Hepatocyte (in vitro differentiated cells): Measurements from ENCODE around the gene ATXN2. TPM values are rescaled to one million over a fixed set of nuclear protein-coding genes. Genes with fewer than 3 reads are reported as not detected.
"Not testable (repeated sequence)": the region's sequence is repeated elsewhere in the genome, so short reads cannot be mapped to it uniquely, and the experiment has no call there.

Experiments
- DNase-seq: peaks from one replicate; pipeline ENCODE4 v3.0.0-alpha.2; 2016; ENCODE audit warnings: low spot score
- H2AFZ ChIP-seq: fragments of 200-600 bp; sonication (generic); 2 replicates; pipeline ENCODE4 v1.6.0; 2016; ENCODE audit warnings: antibody characterized with exemption, mild to moderate bottlenecking
- H3K27ac ChIP-seq: fragments of 200-600 bp; sonication (generic); 2 replicates; pipeline ENCODE4 v1.5.1; 2016; ENCODE audit warnings: mild to moderate bottlenecking
- H3K27me3 ChIP-seq: fragments of 200-600 bp; sonication (generic); 2 replicates; pipeline ENCODE4 v1.6.1; 2016
- H3K36me3 ChIP-seq: fragments of 200-600 bp; sonication (generic); replicated peaks from 2 replicates; pipeline ENCODE4 v1.5.1; 2016; ENCODE audit warnings: low read depth; ENCODE audit not compliant: insufficient read depth
- H3K4me1 ChIP-seq: fragments of 200-600 bp; sonication (generic); 2 replicates; pipeline ENCODE4 v1.5.1; 2016; ENCODE audit warnings: mild to moderate bottlenecking, moderate library complexity; ENCODE audit not compliant: insufficient read depth
- H3K4me2 ChIP-seq: fragments of 200-600 bp; sonication (generic); 2 replicates; pipeline ENCODE4 v1.6.0; 2016
- H3K4me3 ChIP-seq: fragments of 200-600 bp; sonication (generic); 2 replicates; pipeline ENCODE4 v1.5.1; 2016; ENCODE audit warnings: mild to moderate bottlenecking
- H3K79me2 ChIP-seq: fragments of 200-600 bp; sonication (generic); 2 replicates; pipeline ENCODE4 v1.6.0; 2017; ENCODE audit warnings: mild to moderate bottlenecking
- H3K9me2 ChIP-seq: fragments of 200-600 bp; sonication (generic); replicated peaks from 2 replicates; pipeline ENCODE4 v1.6.0; 2017; ENCODE audit warnings: mild to moderate bottlenecking; ENCODE audit not compliant: insufficient read depth
- H3K9me3 ChIP-seq: fragments of 200-600 bp; sonication (generic); 2 replicates; pipeline ENCODE4 v1.5.1; 2016; ENCODE audit warnings: low read depth, mild to moderate bottlenecking
- H4K20me1 ChIP-seq: fragments of 200-600 bp; sonication (generic); 2 replicates; pipeline ENCODE4 v1.6.0; 2016; ENCODE audit warnings: mild to moderate bottlenecking; ENCODE audit not compliant: insufficient read depth, poor library complexity, severe bottlenecking
- EZH2 ChIP-seq: fragments of 200-600 bp; sonication (generic); IDR thresholded peaks from 2 replicates; pipeline ENCODE4 v1.6.1; 2016; ENCODE audit warnings: antibody characterized with exemption, mild to moderate bottlenecking, borderline replicate concordance
- EZH2phosphoT487 ChIP-seq: fragments of 200-600 bp; sonication (generic); IDR thresholded peaks from one replicate; pipeline ENCODE4 v1.6.1; 2018; ENCODE audit warnings: antibody characterized with exemption, mild to moderate bottlenecking, low read depth, moderate library complexity; ENCODE audit not compliant: unreplicated experiment, severe bottlenecking
- WGBS: methylation state at CpG from one replicate; pipeline ENCODE4 v1.1.6; 2016; ENCODE audit warnings: low lambda C conversion rate; ENCODE audit errors: missing lambda C conversion rate; 5-methylcytosine and 5-hydroxymethylcytosine counted together
- polyA plus RNA-seq: library from polyadenylated mRNA; unstranded; fragments of >200 nt; fragmentation: Nextera tagmentation; extraction: Ambion mirVana; gene quantifications from 2 replicates; pipeline ENCODE4 v1.2.1, GENCODE V29; 2016
- total RNA-seq: library from RNA; depleted of rRNA; stranded (reverse); fragments of >200 nt; gene quantifications from 2 replicates; pipeline ENCODE4 v1.2.3, GENCODE V29; 2014
- TF ChIP-seq, protein P1 (sequence below): fragments of 200-600 bp; sonication (generic); IDR thresholded peaks from 2 replicates; pipeline ENCODE4 v1.5.1; 2016; ENCODE audit warnings: antibody characterized with exemption, mild to moderate bottlenecking; ENCODE audit not compliant: poor library complexity

ATXN2 gene
- total and polyA plus RNA-seq, 2 experiments from 2014 or later, result 36.9 to 47.9 TPM

GRCh38 chr12:111584959-111585358 lies 14.2 kb downstream of the ATXN2 start:
- WGBS, result 75% methylated on average over 4 of the region's 4 CpGs
- Histone ChIP-seq H3K4me3 (no peak overlapping the region), H3K27ac (no peak overlapping the region), H3K27me3 (no peaks in the 10 kb centered on the region), H3K4me2 (no peak overlapping the region), H2AFZ (no peak overlapping the region), H3K9me3 (no peaks in the 10 kb centered on the region), H3K9me2 (no peaks in the 10 kb centered on the region), H3K36me3 (no peaks in the 10 kb centered on the region), H4K20me1 (peaks cover 97% of the 10 kb centered on the region), H3K79me2 (peaks cover 100% of the 10 kb centered on the region), H3K4me1 (peaks cover 7% of the 10 kb centered on the region)
- TF ChIP-seq, protein P1, sequence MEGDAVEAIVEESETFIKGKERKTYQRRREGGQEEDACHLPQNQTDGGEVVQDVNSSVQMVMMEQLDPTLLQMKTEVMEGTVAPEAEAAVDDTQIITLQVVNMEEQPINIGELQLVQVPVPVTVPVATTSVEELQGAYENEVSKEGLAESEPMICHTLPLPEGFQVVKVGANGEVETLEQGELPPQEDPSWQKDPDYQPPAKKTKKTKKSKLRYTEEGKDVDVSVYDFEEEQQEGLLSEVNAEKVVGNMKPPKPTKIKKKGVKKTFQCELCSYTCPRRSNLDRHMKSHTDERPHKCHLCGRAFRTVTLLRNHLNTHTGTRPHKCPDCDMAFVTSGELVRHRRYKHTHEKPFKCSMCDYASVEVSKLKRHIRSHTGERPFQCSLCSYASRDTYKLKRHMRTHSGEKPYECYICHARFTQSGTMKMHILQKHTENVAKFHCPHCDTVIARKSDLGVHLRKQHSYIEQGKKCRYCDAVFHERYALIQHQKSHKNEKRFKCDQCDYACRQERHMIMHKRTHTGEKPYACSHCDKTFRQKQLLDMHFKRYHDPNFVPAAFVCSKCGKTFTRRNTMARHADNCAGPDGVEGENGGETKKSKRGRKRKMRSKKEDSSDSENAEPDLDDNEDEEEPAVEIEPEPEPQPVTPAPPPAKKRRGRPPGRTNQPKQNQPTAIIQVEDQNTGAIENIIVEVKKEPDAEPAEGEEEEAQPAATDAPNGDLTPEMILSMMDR, result no peak
- TF ChIP-seq EZH2phosphoT487, result no peak
- no peak for TF ChIP-seq EZH2
- no peak for DNase-seq

DNA sequence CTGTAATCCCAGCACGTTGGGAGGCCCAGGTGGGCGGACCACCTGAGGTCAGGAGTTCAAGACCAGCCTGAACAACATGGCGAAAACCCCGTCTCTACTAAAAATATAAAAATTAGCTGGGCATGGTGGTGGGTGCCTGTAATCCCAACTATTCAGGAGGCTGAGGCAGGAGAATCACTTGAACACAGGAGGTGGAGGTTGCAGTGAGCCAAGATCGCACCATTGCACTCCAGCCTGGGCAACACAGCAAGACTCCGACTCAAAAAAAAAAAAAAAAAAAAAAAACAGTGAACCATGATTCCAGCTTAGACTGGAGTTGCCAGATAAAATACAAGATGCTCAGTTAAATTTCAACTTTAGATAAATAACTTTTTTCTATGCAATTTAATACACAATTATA lies 15.6 kb downstream of the ATXN2 start:
- H2AFZ ChIP-seq, H3K27me3 ChIP-seq, H3K4me3 ChIP-seq, H3K9me3 ChIP-seq, DNase-seq, H3K4me2 ChIP-seq, H3K36me3 ChIP-seq, H3K27ac ChIP-seq, H3K9me2 ChIP-seq: not testable (repeated sequence)
- H3K79me2 ChIP-seq, result peaks cover 100% of the 10 kb centered on the region
- H4K20me1 ChIP-seq, result peaks cover 97% of the 10 kb centered on the region
- WGBS, result 90% methylated on average over 5 of the region's 6 CpGs
- H3K4me1 ChIP-seq, result peaks cover 14% of the 10 kb centered on the region

DNA sequence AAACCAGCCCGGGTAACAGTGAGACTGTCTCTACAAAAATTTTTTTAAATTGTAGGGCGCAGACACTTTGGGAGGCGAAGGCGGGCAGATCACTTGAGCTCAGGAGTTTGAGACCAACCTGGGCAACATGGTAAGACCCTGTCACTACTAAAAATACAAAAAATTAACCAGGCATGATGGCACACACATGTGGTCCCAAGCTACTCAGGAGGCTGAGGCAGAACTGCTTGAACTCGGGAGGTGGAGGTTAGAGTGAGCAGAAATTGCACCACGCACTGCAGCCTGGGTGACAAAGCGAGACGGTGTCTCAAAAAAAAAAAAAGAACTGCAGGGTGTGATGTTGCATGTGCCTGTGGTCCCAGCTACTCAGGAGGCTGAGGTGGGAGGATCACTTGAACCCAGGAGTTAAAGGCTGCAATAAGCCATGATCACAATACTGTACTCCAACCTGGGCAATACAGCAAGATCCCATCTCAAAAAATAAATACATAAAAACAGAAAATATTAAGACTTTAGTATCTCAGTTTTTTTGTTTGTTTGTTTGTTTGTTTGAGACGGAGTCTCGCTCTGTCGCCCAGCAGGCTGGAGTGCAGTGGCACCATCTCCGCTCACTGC lies 16.9 kb downstream of the ATXN2 start:
- Histone ChIP-seq H3K9me2 (no peaks in the 10 kb centered on the region), H3K36me3 (no peaks in the 10 kb centered on the region)
- TF ChIP-seq EZH2phosphoT487 (no peak), EZH2 (no peak)
- TF ChIP-seq, protein P1, result no peak

GRCh38 chr12:111581434-111582132 lies 17.5 kb downstream of the ATXN2 start:
- TF ChIP-seq EZH2, result no peak
- TF ChIP-seq EZH2phosphoT487, result no peak
- TF ChIP-seq, protein P1, result no peak
- Histone ChIP-seq H3K4me3 (no peak overlapping the region), H3K27me3 (no peaks in the 10 kb centered on the region), H3K27ac (no peak overlapping the region), H3K4me1 (peaks cover 9% of the 10 kb centered on the region), H3K9me2 (no peaks in the 10 kb centered on the region), H3K4me2 (no peak overlapping the region), H3K9me3 (no peaks in the 10 kb centered on the region), H4K20me1 (peaks cover 88% of the 10 kb centered on the region), H2AFZ (no peak overlapping the region), H3K79me2 (peaks cover 100% of the 10 kb centered on the region), H3K36me3 (no peaks in the 10 kb centered on the region)
- no peak for DNase-seq
- WGBS, result 88% methylated on average over 15 of the region's 15 CpGs

More for the DNA sequence above, 16.9 kb downstream of the ATXN2 start:
- DNase-seq, result no peak
- Histone ChIP-seq H3K4me1 (peaks cover 15% of the 10 kb centered on the region), H3K4me2 (no peak overlapping the region), H3K9me3 (no peaks in the 10 kb centered on the region), H3K79me2 (peaks cover 100% of the 10 kb centered on the region), H3K27me3 (no peaks in the 10 kb centered on the region), H4K20me1 (peaks cover 88% of the 10 kb centered on the region), H2AFZ (no peak overlapping the region), H3K4me3 (no peak overlapping the region), H3K27ac (no peak overlapping the region)
- WGBS, result 97% methylated on average over 12 of the region's 12 CpGs
